ENCODE data around the gene SLC14A1.
A peak's percentile ranks its signal among the peaks of the same experiment; 100 is the strongest.
"Not testable (repeated sequence)": the region's sequence is repeated elsewhere in the genome, so short reads cannot be mapped to it uniquely, and the experiment has no call there.

Gene SLC14A1

GRCh38 chr18:45751766-45752165 is 27.8 kb downstream of the SLC14A1 start:
- no peak overlapping the region for H3K4me3 ChIP-seq (ENCODE audit: low read depth, low read length)
- no peak for DNase-seq (ENCODE audit: low read depth)

GRCh38 chr18:45752681-45753080 is 28.7 kb downstream of the SLC14A1 start:
- no peak for DNase-seq (ENCODE audit: low read depth)
- H3K4me3 ChIP-seq (ENCODE audit: low read depth, low read length): no peak overlapping the region

GRCh38 chr18:45753286-45753685 is 29.3 kb downstream of the SLC14A1 start:
- DNase-seq (ENCODE audit: low read depth): no peak
- H3K4me3 ChIP-seq (ENCODE audit: low read depth, low read length): no peak overlapping the region

- H3K4me3 ChIP-seq (ENCODE audit: low read depth, low read length): no peak overlapping the region
- DNase-seq (ENCODE audit: low read depth): peak; percentile 49
Measured at GRCh38 chr18:45755934-45756333, 32.0 kb downstream of the SLC14A1 start.

GRCh38 chr18:45757005-45757404 is 33.0 kb downstream of the SLC14A1 start:
- no peak for DNase-seq (ENCODE audit: low read depth)
- H3K4me3 ChIP-seq (ENCODE audit: low read depth, low read length): no peak overlapping the region

- not testable (repeated sequence) for H3K4me3 ChIP-seq (ENCODE audit: low read depth, low read length); DNase-seq (ENCODE audit: low read depth)
Measured at GRCh38 chr18:45757644-45758043, 33.7 kb downstream of the SLC14A1 start.

- DNase-seq (ENCODE audit: low read depth): no peak
- no peak overlapping the region for H3K4me3 ChIP-seq (ENCODE audit: low read depth, low read length)
Measured at GRCh38 chr18:45760462-45761036, 36.6 kb downstream of the SLC14A1 start.

GRCh38 chr18:45761512-45762114 is 37.6 kb downstream of the SLC14A1 start:
- no peak overlapping the region for H3K4me3 ChIP-seq (ENCODE audit: low read depth, low read length)
- no peak for DNase-seq (ENCODE audit: low read depth)

- no peak for DNase-seq (ENCODE audit: low read depth)
- no peak overlapping the region for H3K4me3 ChIP-seq (ENCODE audit: low read depth, low read length)
Measured at GRCh38 chr18:45764000-45764686, 40.2 kb downstream of the SLC14A1 start.

- H3K4me3 ChIP-seq (ENCODE audit: low read depth, low read length): no peak overlapping the region
- no peak for DNase-seq (ENCODE audit: low read depth)
Measured at GRCh38 chr18:45765796-45766195, 41.8 kb downstream of the SLC14A1 start.

- no peak for DNase-seq (ENCODE audit: low read depth)
- H3K4me3 ChIP-seq (ENCODE audit: low read depth, low read length): no peak overlapping the region
Measured at GRCh38 chr18:45771587-45772480, 47.9 kb downstream of the SLC14A1 start.

- H3K4me3 ChIP-seq (ENCODE audit: low read depth, low read length): no peak overlapping the region
- no peak for DNase-seq (ENCODE audit: low read depth)
Measured at GRCh38 chr18:45774065-45774521, 50.1 kb downstream of the SLC14A1 start.

- H3K4me3 ChIP-seq (ENCODE audit: low read depth, low read length): peak overlapping the region; percentile 54
- peak; percentile 51 for DNase-seq (ENCODE audit: low read depth)
Measured at GRCh38 chr18:45775241-45775676, 51.3 kb downstream of the SLC14A1 start.

- peak overlapping the region; percentile 54 for H3K4me3 ChIP-seq (ENCODE audit: low read depth, low read length)
- no peak for DNase-seq (ENCODE audit: low read depth)
Measured at GRCh38 chr18:45775743-45776142, 51.8 kb downstream of the SLC14A1 start.

GRCh38 chr18:45777393-45777792 is 53.4 kb downstream of the SLC14A1 start:
- DNase-seq (ENCODE audit: low read depth): peak; percentile 77
- no peak overlapping the region for H3K4me3 ChIP-seq (ENCODE audit: low read depth, low read length)

GRCh38 chr18:45780568-45780967 is 56.6 kb downstream of the SLC14A1 start:
- no peak for DNase-seq (ENCODE audit: low read depth)
- H3K4me3 ChIP-seq (ENCODE audit: low read depth, low read length): no peak overlapping the region

GRCh38 chr18:45782662-45783061 is 58.7 kb downstream of the SLC14A1 start:
- DNase-seq (ENCODE audit: low read depth): no peak
- H3K4me3 ChIP-seq (ENCODE audit: low read depth, low read length): no peak overlapping the region

- DNase-seq (ENCODE audit: low read depth): no peak
- H3K4me3 ChIP-seq (ENCODE audit: low read depth, low read length): no peak overlapping the region
Measured at GRCh38 chr18:45783097-45784075, 59.4 kb downstream of the SLC14A1 start.

- no peak overlapping the region for H3K4me3 ChIP-seq (ENCODE audit: low read depth, low read length)
- DNase-seq (ENCODE audit: low read depth): no peak
Measured at GRCh38 chr18:45785134-45785533, 61.2 kb downstream of the SLC14A1 start.

Measured in skeletal muscle cell (primary cell).